BLaER1 (cell line): ENCODE data around the gene ULK4.

ENCODE experiments used
- H3K27ac ChIP-seq: shearing (Covaris generic); formaldehyde crosslinking; 2 replicates; pipeline ENCODE4 v1.8.1; 2022
- H3K27me3 ChIP-seq: shearing (Covaris generic); formaldehyde crosslinking; 2 replicates; pipeline ENCODE4 v1.8.1; 2022
- H3K36me3 ChIP-seq: shearing (Covaris generic); formaldehyde crosslinking; 2 replicates; pipeline ENCODE4 v1.8.1; 2022
- H3K4me1 ChIP-seq: shearing (Covaris generic); formaldehyde crosslinking; 2 replicates; pipeline ENCODE4 v1.8.1; 2022
- H3K4me2 ChIP-seq: shearing (Covaris generic); formaldehyde crosslinking; 2 replicates; pipeline ENCODE4 v1.8.1; 2022
- H3K4me3 ChIP-seq: shearing (Covaris generic); formaldehyde crosslinking; 2 replicates; pipeline ENCODE4 v1.8.1; 2022
- H3K9ac ChIP-seq: shearing (Covaris generic); formaldehyde crosslinking; 2 replicates; pipeline ENCODE4 v1.8.1; 2022
- H3K9me3 ChIP-seq: shearing (Covaris generic); formaldehyde crosslinking; 2 replicates; pipeline ENCODE4 v1.8.1; 2022
- H4K20me1 ChIP-seq: shearing (Covaris generic); formaldehyde crosslinking; 2 replicates; pipeline ENCODE4 v1.8.1; 2022
- Cebpa-rat ChIP-seq: shearing (Covaris generic); IDR thresholded peaks from 2 replicates; pipeline ENCODE4 v1.8.1; 2022

Gene ULK4

DNA sequence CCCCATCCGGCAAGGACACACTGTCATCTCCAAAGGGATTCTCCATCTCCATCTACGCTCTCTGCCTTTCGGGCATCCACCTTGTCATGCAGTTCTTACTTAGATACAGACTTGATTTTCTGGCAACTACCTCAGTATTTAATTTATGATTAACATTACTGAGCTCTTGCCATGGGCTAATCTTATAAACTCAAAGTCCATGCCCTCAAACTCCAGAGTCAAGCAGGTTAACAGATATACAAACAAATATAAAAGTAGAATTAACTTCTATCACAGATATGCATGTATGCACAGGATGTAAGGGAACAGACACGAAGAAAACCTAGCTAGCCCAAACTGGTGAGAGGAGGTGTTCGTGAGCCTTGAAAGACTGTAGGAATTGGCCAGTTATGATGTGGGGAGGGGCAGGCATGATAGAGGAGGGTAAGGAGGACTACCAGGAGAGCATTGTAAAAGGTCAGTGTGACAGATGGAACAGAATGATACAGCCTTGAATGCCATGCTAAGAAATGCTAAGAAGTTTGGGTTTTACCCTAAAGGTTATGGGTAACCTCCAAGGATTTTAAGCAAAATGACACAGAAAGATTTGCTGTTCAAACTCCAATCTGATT, 334.3 kb downstream of the ULK4 start:
- TF ChIP-seq Cebpa-rat = no peak
- no peaks in the 10 kb centered on the region for H4K20me1 ChIP-seq
- H3K27ac ChIP-seq = no peak overlapping the region

DNA sequence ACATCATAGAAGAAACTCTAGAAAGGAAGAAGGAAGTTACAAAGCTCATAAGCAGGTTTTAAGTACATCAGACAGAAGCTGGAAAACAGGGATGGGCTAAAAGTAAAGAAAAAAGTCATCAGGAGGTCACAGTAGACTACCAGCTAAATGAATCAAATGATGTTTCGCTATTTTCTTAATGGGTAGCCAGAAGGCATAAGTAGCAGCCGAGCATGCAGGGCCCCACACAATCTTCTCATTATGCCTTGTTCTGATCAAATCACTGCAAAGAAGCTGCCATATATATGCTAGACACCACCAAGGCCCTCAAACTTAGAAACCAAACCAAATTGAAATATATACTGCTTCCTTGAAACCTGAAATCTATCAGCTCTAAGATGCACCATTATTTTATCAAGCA, 349.1 kb downstream of the ULK4 start:
- H3K27ac ChIP-seq = no peak overlapping the region
- no peak overlapping the region for H3K4me3 ChIP-seq
- no peaks in the 10 kb centered on the region for H3K9me3 ChIP-seq
- no peaks in the 10 kb centered on the region for H3K36me3 ChIP-seq
- H3K27me3 ChIP-seq = no peaks in the 10 kb centered on the region
- no peaks in the 10 kb centered on the region for H4K20me1 ChIP-seq
- TF ChIP-seq Cebpa-rat = no peak
- no peak overlapping the region for H3K4me2 ChIP-seq
- H3K4me1 ChIP-seq = no peaks in the 10 kb centered on the region
- H3K9ac ChIP-seq = no peak overlapping the region

More for the DNA sequence above, 334.3 kb downstream of the ULK4 start:
- Histone ChIP-seq H3K4me2 (no peak overlapping the region), H3K36me3 (no peaks in the 10 kb centered on the region), H3K4me3 (no peak overlapping the region), H3K9ac (no peak overlapping the region), H3K9me3 (no peaks in the 10 kb centered on the region), H3K4me1 (no peaks in the 10 kb centered on the region), H3K27me3 (no peaks in the 10 kb centered on the region)

DNA sequence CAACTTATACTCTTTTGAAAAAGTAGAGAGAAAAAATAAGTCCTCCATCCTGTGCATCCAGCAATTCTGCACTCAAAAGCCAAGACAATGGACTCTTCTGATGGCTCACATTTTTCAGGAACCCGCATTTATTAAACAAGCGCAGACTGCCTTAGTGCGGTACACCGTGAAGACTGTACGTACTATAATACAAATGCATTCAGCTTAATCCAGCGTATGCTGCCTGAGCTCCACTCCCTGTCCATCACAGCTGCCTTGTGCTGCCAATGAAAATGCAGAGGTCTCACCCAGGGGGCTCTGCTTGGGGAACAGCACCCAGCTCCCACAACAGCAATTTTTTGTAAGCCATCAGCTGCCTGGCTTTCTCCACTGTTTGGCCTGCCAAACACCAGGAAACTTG, 350.9 kb downstream of the ULK4 start:
- Histone ChIP-seq H3K9ac (no peak overlapping the region), H3K4me3 (no peak overlapping the region), H3K9me3 (no peaks in the 10 kb centered on the region), H3K27ac (no peak overlapping the region), H3K27me3 (no peaks in the 10 kb centered on the region), H3K4me1 (no peaks in the 10 kb centered on the region), H3K36me3 (no peaks in the 10 kb centered on the region), H3K4me2 (no peak overlapping the region), H4K20me1 (no peaks in the 10 kb centered on the region)
- TF ChIP-seq Cebpa-rat = no peak

DNA sequence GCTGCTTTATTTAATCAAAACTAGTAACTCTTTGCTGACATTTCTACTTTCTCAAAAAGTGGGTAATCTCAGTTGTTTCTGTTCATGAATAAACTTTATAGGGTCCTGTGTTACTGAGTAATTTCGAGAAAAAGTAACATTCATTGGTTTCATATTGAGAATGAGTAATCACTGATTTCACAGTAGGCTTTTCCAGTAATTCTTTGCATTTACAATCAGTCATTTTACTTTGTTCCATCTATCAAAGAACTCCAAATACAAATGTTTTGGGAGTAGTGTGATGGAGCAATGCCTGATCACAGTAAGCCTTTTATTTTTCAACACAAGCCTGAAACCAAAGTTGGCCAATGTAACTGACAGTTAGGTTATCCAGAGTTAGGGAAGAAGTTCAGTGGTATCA, 353.6 kb downstream of the ULK4 start:
- TF ChIP-seq Cebpa-rat = no peak
- H3K9ac ChIP-seq = no peak overlapping the region
- H3K36me3 ChIP-seq = no peaks in the 10 kb centered on the region
- no peaks in the 10 kb centered on the region for H3K9me3 ChIP-seq
- H3K4me3 ChIP-seq = no peak overlapping the region
- H4K20me1 ChIP-seq = no peaks in the 10 kb centered on the region
- H3K27me3 ChIP-seq = no peaks in the 10 kb centered on the region
- no peak overlapping the region for H3K27ac ChIP-seq
- H3K4me1 ChIP-seq = no peaks in the 10 kb centered on the region
- no peak overlapping the region for H3K4me2 ChIP-seq

DNA sequence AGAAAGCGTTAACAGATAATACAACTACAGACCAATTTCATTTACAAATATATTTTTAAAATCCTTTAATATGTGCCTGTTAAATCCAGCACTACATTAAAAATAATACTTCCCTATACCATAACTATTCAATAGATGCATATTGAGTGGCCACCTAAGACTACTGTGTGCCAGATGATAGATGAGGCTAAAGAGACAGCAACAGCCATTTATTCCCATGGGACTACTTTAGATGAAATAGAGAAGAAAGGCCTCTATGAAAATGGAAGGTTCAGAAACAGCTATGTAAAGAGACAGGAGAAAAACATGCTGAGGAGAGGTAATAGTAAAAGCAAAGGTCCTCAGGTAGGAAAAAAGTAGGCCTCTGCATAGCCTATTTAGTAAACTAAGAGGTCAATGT, 358.1 kb downstream of the ULK4 start:
- H3K4me1 ChIP-seq = no peaks in the 10 kb centered on the region
- H3K9me3 ChIP-seq = no peaks in the 10 kb centered on the region
- no peaks in the 10 kb centered on the region for H3K36me3 ChIP-seq
- H3K4me3 ChIP-seq = no peak overlapping the region
- no peak overlapping the region for H3K27ac ChIP-seq
- TF ChIP-seq Cebpa-rat = no peak
- H3K4me2 ChIP-seq = no peak overlapping the region
- no peaks in the 10 kb centered on the region for H4K20me1 ChIP-seq
- H3K27me3 ChIP-seq = no peaks in the 10 kb centered on the region
- no peak overlapping the region for H3K9ac ChIP-seq

DNA sequence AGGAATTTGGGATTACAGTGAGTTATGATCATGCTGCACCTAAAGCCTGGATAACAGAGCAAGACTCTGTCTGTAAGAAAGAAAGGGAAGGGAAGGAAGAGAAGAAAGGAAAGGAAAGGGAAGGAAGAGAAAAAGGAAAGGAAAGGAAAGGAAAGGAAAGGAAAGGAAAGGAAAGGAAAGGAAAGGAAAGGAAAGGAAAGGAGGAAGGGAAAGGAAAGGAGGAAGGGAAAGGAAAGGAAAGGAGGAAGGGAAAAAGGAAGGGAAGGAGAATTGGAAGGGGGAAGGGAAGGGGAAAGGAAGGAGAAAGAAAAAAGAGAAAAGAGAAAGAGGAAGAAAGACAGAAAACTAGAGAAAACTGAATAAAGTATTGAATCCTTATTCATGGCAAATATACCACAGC, 359.8 kb downstream of the ULK4 start:
- no peak overlapping the region for H3K27ac ChIP-seq
- no peak for TF ChIP-seq Cebpa-rat
- H3K4me3 ChIP-seq = no peak overlapping the region
- H3K9me3 ChIP-seq = no peaks in the 10 kb centered on the region
- no peaks in the 10 kb centered on the region for H3K27me3 ChIP-seq
- H3K9ac ChIP-seq = no peak overlapping the region
- H3K4me1 ChIP-seq = peaks cover 12% of the 10 kb centered on the region
- no peak overlapping the region for H3K4me2 ChIP-seq
- no peaks in the 10 kb centered on the region for H3K36me3 ChIP-seq
- H4K20me1 ChIP-seq = no peaks in the 10 kb centered on the region

DNA sequence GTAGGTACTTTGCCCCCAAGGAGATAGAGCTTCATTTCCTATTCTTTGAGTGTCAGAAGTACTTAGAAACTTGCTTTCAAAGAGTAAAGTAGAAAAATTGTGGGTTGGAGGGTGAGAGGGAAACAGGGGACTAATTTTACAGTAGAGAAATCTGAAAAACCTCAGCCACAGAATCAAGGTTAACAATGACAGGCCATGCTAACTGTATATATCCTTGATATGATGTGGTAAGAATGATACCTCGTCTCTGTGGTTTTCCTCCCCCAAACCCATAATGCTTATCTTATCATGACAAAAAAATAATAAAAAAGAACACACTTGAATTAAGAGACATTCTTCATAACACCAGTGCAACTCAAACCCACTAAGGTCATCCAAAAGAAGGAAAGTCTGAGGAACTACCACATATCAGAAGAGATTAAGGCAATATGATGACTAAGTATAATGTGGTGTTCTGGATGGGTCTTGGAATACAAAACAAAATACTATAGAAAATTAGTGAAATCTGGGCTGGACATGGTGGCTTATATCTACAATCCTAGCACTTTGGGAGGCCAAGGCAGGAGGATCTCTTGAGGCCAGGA, 360.4 kb downstream of the ULK4 start:
- no peak for TF ChIP-seq Cebpa-rat

DNA sequence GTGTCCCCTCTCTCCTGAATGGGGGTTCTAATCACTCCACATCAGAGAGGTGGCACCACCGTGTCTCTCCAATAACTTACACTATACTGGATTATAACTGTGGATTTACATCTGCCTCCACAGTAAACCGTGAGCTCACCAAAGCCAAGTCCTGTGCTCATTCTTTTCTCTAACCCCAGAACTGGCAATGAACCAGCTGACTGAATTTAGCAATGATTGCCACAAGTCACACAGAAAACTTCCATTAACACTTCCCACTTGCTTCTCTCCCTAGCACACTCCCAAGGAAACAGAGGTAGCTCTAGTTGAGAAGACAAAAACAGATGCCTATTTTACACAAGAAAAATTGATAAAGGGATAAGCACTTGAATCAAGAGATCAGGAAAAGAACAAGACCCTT, 361.3 kb downstream of the ULK4 start:
- TF ChIP-seq Cebpa-rat = no peak
- Histone ChIP-seq H3K27ac (no peak overlapping the region), H3K9ac (no peak overlapping the region), H4K20me1 (no peaks in the 10 kb centered on the region), H3K4me3 (no peak overlapping the region), H3K4me1 (peaks cover 15% of the 10 kb centered on the region), H3K27me3 (no peaks in the 10 kb centered on the region), H3K36me3 (no peaks in the 10 kb centered on the region), H3K9me3 (no peaks in the 10 kb centered on the region), H3K4me2 (no peak overlapping the region)

More for the DNA sequence above, 360.4 kb downstream of the ULK4 start:
- H3K9ac ChIP-seq = no peak overlapping the region
- H3K4me3 ChIP-seq = no peak overlapping the region
- no peak overlapping the region for H3K27ac ChIP-seq
- H4K20me1 ChIP-seq = no peaks in the 10 kb centered on the region
- H3K4me2 ChIP-seq = no peak overlapping the region
- H3K9me3 ChIP-seq = no peaks in the 10 kb centered on the region
- no peaks in the 10 kb centered on the region for H3K36me3 ChIP-seq
- H3K4me1 ChIP-seq = peaks cover 15% of the 10 kb centered on the region
- H3K27me3 ChIP-seq = no peaks in the 10 kb centered on the region

DNA sequence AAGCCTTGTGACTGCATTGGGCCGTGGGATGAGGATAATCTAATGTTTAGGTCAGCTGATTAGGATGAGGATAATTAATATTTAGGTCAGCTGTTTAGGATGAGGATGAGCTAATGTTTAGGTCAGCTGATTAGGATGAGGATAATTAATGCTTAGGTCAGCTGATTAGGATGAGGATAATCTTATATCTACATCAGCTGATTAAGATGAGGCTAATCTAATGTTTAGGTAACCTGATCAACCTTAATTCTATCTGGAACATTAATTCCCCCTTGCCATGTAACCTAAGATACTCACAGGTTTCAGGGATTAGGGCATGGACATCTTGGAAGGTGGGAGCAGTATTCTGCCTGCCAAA, 362.8 kb downstream of the ULK4 start:
- Histone ChIP-seq H3K4me3 (no peak overlapping the region), H3K36me3 (no peaks in the 10 kb centered on the region), H4K20me1 (no peaks in the 10 kb centered on the region), H3K9ac (no peak overlapping the region), H3K4me1 (peaks cover 25% of the 10 kb centered on the region), H3K9me3 (no peaks in the 10 kb centered on the region), H3K27ac (no peak overlapping the region), H3K4me2 (no peak overlapping the region), H3K27me3 (no peaks in the 10 kb centered on the region)
- no peak for TF ChIP-seq Cebpa-rat

DNA sequence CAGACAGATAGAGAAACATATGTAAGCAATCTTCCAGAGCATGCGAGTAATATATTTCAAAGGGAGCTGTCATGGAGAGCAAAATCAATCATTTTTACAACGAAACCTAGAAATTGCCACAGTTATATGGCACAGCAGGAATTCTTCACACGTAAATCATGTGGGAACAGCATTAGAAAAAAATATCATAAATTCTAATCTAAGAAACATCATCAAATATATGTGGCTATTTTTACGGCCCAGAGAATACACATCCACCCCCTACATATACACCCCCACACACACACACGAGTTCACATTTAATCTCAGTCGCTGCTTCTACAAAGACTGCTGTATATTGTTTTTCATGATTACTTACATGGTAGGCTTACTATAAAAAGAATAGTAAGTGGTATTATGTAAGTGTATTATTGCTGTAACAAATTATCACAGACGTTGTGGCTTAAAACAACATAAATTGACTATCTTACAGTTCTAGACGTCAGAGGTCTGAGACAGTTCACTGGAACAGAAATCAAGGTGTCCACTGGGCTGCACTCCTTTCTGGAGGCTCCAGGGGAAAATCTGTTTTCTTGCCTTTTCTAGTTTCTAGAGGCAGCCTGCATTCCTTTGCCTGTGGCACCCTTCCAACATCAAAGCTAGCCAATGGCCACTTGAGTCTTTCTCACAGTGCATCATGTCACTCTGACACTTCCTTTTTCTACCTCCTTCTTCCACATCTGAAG, 363.3 kb downstream of the ULK4 start:
- H3K4me3 ChIP-seq = no peak overlapping the region
- H3K27me3 ChIP-seq = no peaks in the 10 kb centered on the region
- no peak overlapping the region for H3K4me2 ChIP-seq

More for the DNA sequence above, 363.3 kb downstream of the ULK4 start:
- Histone ChIP-seq H3K27ac (no peak overlapping the region), H3K9ac (no peak overlapping the region), H3K4me1 (peaks cover 25% of the 10 kb centered on the region), H3K36me3 (no peaks in the 10 kb centered on the region), H3K9me3 (no peaks in the 10 kb centered on the region), H4K20me1 (no peaks in the 10 kb centered on the region)
- TF ChIP-seq Cebpa-rat = no peak
